Liver (tissue), 9 donors: ENCODE measurements around the gene GAPVD1. TPM values are rescaled to one million over a fixed set of nuclear protein-coding genes. Genes with fewer than 3 reads are reported as not detected.

Experiments
- DNase-seq: peaks from one replicate; pipeline ENCODE4 v3.0.0-alpha.2; 2017; ENCODE audit warnings: low spot score
- H3K27ac ChIP-seq, 2 donors: one replicate each; pipeline ENCODE4 v1.7.0; 2013; ENCODE audit warnings: inconsistent platforms in 2 of 2, low read length in 2 of 2, control low read depth in 1 of 2, low read depth in 1 of 2, mild to moderate bottlenecking in 1 of 2
- H3K27me3 ChIP-seq, 4 donors: one replicate each; pipeline versions ENCODE4 v1.6.1 to v1.7.0; 2013; ENCODE audit warnings: low read length in 3 of 4, inconsistent platforms in 1 of 4, mild to moderate bottlenecking in 1 of 4, moderate library complexity in 1 of 4; ENCODE audit not compliant: control insufficient read depth in 4 of 4, insufficient read depth in 4 of 4
- H3K36me3 ChIP-seq, 4 donors: one replicate each; pipeline versions ENCODE4 v1.6.1 to v1.7.0; 2013; ENCODE audit warnings: low read length in 3 of 4, mild to moderate bottlenecking in 3 of 4, low read depth in 1 of 4, moderate library complexity in 1 of 4; ENCODE audit not compliant: control insufficient read depth in 4 of 4, insufficient read depth in 3 of 4
- H3K4me1 ChIP-seq, 4 donors: one replicate each; pipeline versions ENCODE4 v1.6.1 to v1.7.0; 2013; ENCODE audit warnings: low read length in 3 of 4, mild to moderate bottlenecking in 3 of 4, moderate library complexity in 1 of 4; ENCODE audit not compliant: control insufficient read depth in 4 of 4, insufficient read depth in 4 of 4
- H3K4me3 ChIP-seq, 3 donors: one replicate each; pipeline versions ENCODE4 v1.6.1 to v1.7.0; 2013; ENCODE audit warnings: low read length in 3 of 3, control low read depth in 1 of 3, low read depth in 1 of 3, mild to moderate bottlenecking in 1 of 3
- H3K9ac ChIP-seq, 2 donors: one replicate each; pipeline ENCODE4 v1.7.0; 2013; ENCODE audit warnings: low read length in 2 of 2, mild to moderate bottlenecking in 2 of 2, moderate library complexity in 2 of 2, control low read depth in 1 of 2, low read depth in 1 of 2
- H3K9me3 ChIP-seq, 4 donors: one replicate each; pipeline versions ENCODE4 v1.6.1 to v1.7.0; 2013; ENCODE audit warnings: low read length in 3 of 4; ENCODE audit not compliant: control insufficient read depth in 4 of 4
- EGR1 ChIP-seq, 2 donors: IDR thresholded peaks; 2 replicates each; pipeline ENCODE4 v1.6.1; 2016 to 2018; ENCODE audit warnings: antibody characterized with exemption in 2 of 2, low read depth in 2 of 2
- FOXA1 ChIP-seq: IDR thresholded peaks from 2 replicates; pipeline ENCODE4 v1.6.1; 2016; ENCODE audit warnings: antibody characterized with exemption
- FOXA2 ChIP-seq: IDR thresholded peaks from 2 replicates; pipeline ENCODE4 v1.6.1; 2016; ENCODE audit warnings: antibody characterized with exemption
- GABPA ChIP-seq, 2 donors: IDR thresholded peaks in 1 of 2; conservative IDR thresholded peaks in 1 of 2; 2 replicates each; pipeline ENCODE4 v1.6.1; 2016; ENCODE audit warnings: antibody characterized with exemption in 2 of 2, mild to moderate bottlenecking in 1 of 2, moderate library complexity in 1 of 2
- HNF4A ChIP-seq, 2 donors: conservative IDR thresholded peaks; 2 replicates each; pipeline ENCODE4 v1.6.1; 2016; ENCODE audit warnings: antibody characterized with exemption in 2 of 2, mild to moderate bottlenecking in 2 of 2
- HNF4G ChIP-seq: IDR thresholded peaks from 2 replicates; pipeline ENCODE4 v1.6.1; 2016; ENCODE audit warnings: antibody characterized with exemption
- JUND ChIP-seq, 2 donors: IDR thresholded peaks; 2 replicates each; pipeline ENCODE4 v1.6.1; 2016; ENCODE audit warnings: antibody characterized with exemption in 2 of 2
- NR2F2 ChIP-seq: IDR thresholded peaks from 2 replicates; pipeline ENCODE4 v1.6.1; 2016; ENCODE audit warnings: antibody characterized with exemption
- RAD21 ChIP-seq, 2 donors: IDR thresholded peaks; 2 replicates each; pipeline ENCODE4 v1.6.1; 2016; ENCODE audit warnings: antibody characterized with exemption in 2 of 2, mild to moderate bottlenecking in 2 of 2
- RXRA ChIP-seq, 2 donors: IDR thresholded peaks; 2 replicates each; pipeline ENCODE4 v1.6.1; 2017 to 2018; ENCODE audit warnings: antibody characterized with exemption in 2 of 2, mild to moderate bottlenecking in 1 of 2
- SP1 ChIP-seq: IDR thresholded peaks from 2 replicates; pipeline ENCODE4 v1.6.1; 2018; ENCODE audit warnings: antibody characterized with exemption, mild to moderate bottlenecking
- TAF1 ChIP-seq: conservative IDR thresholded peaks from 2 replicates; pipeline ENCODE4 v1.6.1; 2016; ENCODE audit warnings: antibody characterized with exemption, mild to moderate bottlenecking
- YY1 ChIP-seq: IDR thresholded peaks from 2 replicates; pipeline ENCODE4 v1.6.1; 2016; ENCODE audit warnings: antibody characterized with exemption, mild to moderate bottlenecking
- WGBS: extraction: QIAGEN DNeasy Blood & Tissue Kit; methylation state at CpG from one replicate; pipeline ENCODE4 v1.1.7; 2013; 5-methylcytosine and 5-hydroxymethylcytosine counted together
- polyA plus RNA-seq, 2 donors: library from polyadenylated mRNA; stranded (reverse) in 1 of 2; unstranded in 1 of 2; fragments of 200-250 nt in 1 of 2; fragments of >200 nt in 1 of 2; fragmentation: Nextera tagmentation in 1 of 2; extraction: Ambion mirVana in 1 of 2; gene quantifications; one replicate each; pipeline versions ENCODE4 v1.2.1 to v1.2.3, GENCODE V29; 2013 to 2015
- total RNA-seq, 2 donors: library from RNA; depleted of rRNA; stranded (reverse); fragments of >200 nt; gene quantifications; one replicate each; pipeline ENCODE4 v1.2.3, GENCODE V29; 2014
- TF ChIP-seq, protein P1 (sequence below): IDR thresholded peaks from 2 replicates; pipeline ENCODE4 v1.6.1; 2016; ENCODE audit warnings: antibody characterized with exemption
- TF ChIP-seq, protein P2 (sequence below): IDR thresholded peaks from 2 replicates; pipeline ENCODE4 v1.6.1; 2016; ENCODE audit warnings: antibody characterized with exemption
- TF ChIP-seq, protein P3 (sequence below): fragments of 150-350 bp; IDR thresholded peaks from 2 replicates; pipeline ENCODE4 v1.5.1; 2017; ENCODE audit warnings: improper control_type of control experiment, low read depth, low read length; ENCODE audit not compliant: missing input control
- donor health status: healthy.
- donor health status: healthy.
- donor health status: healthy.
- donor health status: healthy.
- donor health status: healthy.

The GAPVD1 gene
- total and polyA plus RNA-seq, 4 donors: 5.5 to 89.7 (median 28.6) TPM

DNA sequence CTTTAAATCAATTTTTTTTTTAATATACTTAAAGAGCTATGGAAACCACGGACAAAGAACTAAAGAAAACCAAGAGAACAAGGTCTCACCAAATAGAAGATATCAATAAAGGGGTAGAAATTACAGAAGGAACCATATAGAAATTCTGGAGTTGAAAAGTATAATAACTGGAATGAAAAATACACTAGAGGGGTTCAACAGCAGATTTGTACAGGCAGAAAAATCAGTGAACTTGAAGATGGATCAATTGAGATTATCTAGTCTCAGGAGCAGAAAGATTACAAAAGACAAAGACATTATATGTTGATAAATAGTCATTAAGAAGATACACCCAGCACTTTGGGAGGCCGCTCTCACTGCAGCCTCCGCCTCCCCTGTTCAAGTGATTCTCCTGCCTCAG, 56.1 kb downstream of the GAPVD1 start:
- TF ChIP-seq EGR1 (IDR thresholded peaks at IDR 0.05; ENCODE audit: low read depth in 2 of 2) (no peak), JUND (IDR thresholded peaks at IDR 0.05) (no peak), NR2F2 (no peak), FOXA2 (no peak), YY1 (no peak), SP1 (no peak), RAD21 (IDR thresholded peaks at IDR 0.05) (no peak), RXRA (IDR thresholded peaks at IDR 0.05) (no peak), HNF4A (conservative IDR thresholded peaks at IDR 0.05) (no peak)
- TF ChIP-seq, protein P1, sequence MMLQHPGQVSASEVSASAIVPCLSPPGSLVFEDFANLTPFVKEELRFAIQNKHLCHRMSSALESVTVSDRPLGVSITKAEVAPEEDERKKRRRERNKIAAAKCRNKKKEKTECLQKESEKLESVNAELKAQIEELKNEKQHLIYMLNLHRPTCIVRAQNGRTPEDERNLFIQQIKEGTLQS: no peak
- TF ChIP-seq, protein P2, sequence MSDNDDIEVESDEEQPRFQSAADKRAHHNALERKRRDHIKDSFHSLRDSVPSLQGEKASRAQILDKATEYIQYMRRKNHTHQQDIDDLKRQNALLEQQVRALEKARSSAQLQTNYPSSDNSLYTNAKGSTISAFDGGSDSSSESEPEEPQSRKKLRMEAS: no peak
- no peaks in the 10 kb centered on the region for H3K27me3 ChIP-seq
- H3K27ac ChIP-seq: no peak overlapping the region
- no peak overlapping the region for H3K9ac ChIP-seq
- H3K9me3 ChIP-seq: no peaks in the 10 kb centered on the region
- WGBS: 97% methylated on average over 3 of the region's 3 CpGs
- no peak overlapping the region for H3K4me3 ChIP-seq
- peaks cover 10 to 29% (median 24%) of the 10 kb centered on the region in 4 donors for H3K36me3 ChIP-seq
- no peaks in the 10 kb centered on the region for H3K4me1 ChIP-seq
- no peak for DNase-seq

DNA sequence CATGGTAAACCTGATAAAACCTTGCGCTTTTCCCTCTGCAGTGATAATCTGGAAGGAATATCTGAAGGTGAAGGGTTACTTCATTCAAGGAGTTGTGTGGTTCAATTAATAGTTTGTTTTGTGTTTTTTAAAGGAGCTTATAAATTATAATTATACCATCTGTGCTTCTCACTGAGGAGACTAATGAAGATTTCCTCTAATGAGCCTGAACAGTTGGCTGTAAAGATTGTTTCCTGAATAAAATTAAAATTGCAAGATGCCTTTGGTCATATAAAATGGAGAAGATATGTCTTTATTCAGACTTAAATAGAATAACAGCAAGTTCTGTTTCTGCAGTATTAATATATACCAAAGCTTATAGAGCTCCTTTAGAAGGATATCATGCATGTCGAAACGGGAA, 59.9 kb downstream of the GAPVD1 start:
- WGBS: 82% methylated on average over 3 of the region's 3 CpGs
- Histone ChIP-seq H3K4me1 (no peaks in the 10 kb centered on the region), H3K27me3 (no peaks in the 10 kb centered on the region), H3K27ac (no peak overlapping the region), H3K36me3 (peaks cover 2 to 27% (median 17%) of the 10 kb centered on the region in 4 donors), H3K4me3 (no peak overlapping the region), H3K9ac (no peak overlapping the region), H3K9me3 (no peaks in the 10 kb centered on the region)
- no peak for TF ChIP-seq EGR1 (IDR thresholded peaks at IDR 0.05; ENCODE audit: low read depth in 2 of 2)
- TF ChIP-seq FOXA1: no peak
- no peak for TF ChIP-seq HNF4A (conservative IDR thresholded peaks at IDR 0.05)
- TF ChIP-seq, protein P2: no peak
- no peak for TF ChIP-seq GABPA (IDR thresholded peaks at IDR 0.05 in 1 of 2, conservative IDR thresholded peaks at IDR 0.05 in 1 of 2)
- TF ChIP-seq YY1: no peak
- TF ChIP-seq HNF4G: no peak
- DNase-seq: no peak

DNA sequence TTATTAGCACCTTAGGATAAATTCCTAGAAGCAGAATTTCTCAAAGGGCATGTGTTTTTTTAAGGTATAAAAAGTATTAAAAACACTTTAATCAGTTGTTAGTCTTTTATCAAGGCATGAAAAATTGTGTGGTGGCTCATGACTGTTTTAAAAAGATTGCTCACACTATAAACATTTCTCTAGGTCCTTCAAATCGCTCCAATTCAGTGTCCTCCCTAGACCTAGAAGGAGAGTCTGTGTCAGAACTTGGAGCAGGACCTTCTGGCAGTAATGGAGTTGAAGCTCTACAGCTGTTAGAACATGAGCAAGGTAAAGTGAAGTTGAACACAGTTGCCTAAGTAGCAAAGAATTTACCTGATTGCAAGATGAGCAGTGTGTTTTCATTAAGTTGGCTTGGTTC, 62.0 kb downstream of the GAPVD1 start:
- peaks cover 0 to under 1% (median 0%) of the 10 kb centered on the region in 4 donors for H3K4me1 ChIP-seq
- no peak overlapping the region for H3K4me3 ChIP-seq
- no peaks in the 10 kb centered on the region for H3K9me3 ChIP-seq
- H3K36me3 ChIP-seq: peaks cover 2 to 33% (median 20%) of the 10 kb centered on the region in 4 donors
- TF ChIP-seq FOXA1 (no peak), YY1 (no peak), TAF1 (no peak), HNF4G (no peak), JUND (IDR thresholded peaks at IDR 0.05) (no peak)
- TF ChIP-seq, protein P3, sequence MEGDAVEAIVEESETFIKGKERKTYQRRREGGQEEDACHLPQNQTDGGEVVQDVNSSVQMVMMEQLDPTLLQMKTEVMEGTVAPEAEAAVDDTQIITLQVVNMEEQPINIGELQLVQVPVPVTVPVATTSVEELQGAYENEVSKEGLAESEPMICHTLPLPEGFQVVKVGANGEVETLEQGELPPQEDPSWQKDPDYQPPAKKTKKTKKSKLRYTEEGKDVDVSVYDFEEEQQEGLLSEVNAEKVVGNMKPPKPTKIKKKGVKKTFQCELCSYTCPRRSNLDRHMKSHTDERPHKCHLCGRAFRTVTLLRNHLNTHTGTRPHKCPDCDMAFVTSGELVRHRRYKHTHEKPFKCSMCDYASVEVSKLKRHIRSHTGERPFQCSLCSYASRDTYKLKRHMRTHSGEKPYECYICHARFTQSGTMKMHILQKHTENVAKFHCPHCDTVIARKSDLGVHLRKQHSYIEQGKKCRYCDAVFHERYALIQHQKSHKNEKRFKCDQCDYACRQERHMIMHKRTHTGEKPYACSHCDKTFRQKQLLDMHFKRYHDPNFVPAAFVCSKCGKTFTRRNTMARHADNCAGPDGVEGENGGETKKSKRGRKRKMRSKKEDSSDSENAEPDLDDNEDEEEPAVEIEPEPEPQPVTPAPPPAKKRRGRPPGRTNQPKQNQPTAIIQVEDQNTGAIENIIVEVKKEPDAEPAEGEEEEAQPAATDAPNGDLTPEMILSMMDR: no peak
- H3K27me3 ChIP-seq: no peaks in the 10 kb centered on the region
- no peak overlapping the region for H3K9ac ChIP-seq
- no peak overlapping the region for H3K27ac ChIP-seq
- DNase-seq: no peak
- WGBS: 94% methylated on average over 1 of the region's 1 CpG
